ENCODE data around the gene KCNQ1OT1.

The KCNQ1OT1 gene

DNA sequence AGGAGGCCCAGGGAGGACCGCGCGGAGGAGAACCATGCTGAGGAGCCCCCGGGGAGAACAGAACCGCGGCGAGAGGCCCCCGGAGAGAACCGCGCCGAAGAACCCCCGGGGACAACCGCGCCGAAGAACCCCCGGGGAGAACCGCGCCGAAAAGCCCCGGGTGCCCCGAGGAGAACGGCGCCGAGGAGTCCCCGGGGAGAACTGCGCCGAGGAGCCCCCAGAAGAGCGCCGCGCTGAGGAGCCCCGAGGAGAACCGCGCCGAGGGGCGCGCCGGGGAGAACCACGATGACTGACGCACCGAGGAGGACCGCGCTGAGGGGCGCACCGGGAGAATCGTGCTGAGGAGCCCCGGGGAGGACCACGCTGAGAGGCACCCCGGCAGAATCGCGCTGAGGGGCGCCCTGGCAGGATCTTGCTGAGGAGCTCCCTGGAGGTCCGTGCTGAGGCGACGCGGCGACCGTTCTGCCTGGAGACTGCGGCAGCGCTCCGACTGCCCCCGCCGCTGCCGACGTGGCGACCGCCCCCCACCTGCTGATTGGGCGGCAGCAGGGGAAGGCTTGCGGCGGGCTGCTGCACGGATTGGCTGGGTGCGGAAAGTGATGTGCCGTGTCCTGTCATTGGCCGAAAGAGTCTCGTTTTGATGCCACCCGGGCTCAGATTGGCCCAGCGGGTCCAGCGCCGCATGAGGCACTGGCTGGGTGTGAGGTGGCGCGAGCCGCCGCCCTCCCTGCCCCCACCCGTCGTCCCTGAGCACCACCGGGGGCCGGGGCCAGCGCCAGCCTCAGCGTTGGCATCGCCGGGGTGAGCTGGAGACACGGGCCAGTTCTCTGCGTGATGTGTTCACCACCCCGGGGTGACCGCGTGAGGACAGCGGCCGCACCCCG lies at the start of gene KCNQ1OT1:
TSS of gene KCNQ1OT1 (minus strand) at position 464 of the 884 bp plus-strand sequence.
- peaks cover 2% of the 10 kb centered on the region for H3K27me3 Mint-ChIP-seq
- peaks cover 13% of the 10 kb centered on the region for H3K4me1 Mint-ChIP-seq (ENCODE audit: low read depth)
- H3K36me3 Mint-ChIP-seq (ENCODE audit: low read depth) = peaks cover 64% of the 10 kb centered on the region
- H3K4me3 Mint-ChIP-seq = peak within 1 kb of the TSS; percentile 83
- intact Hi-C loops (cut with micrococcal nuclease) = loop anchor here (10.0 kb wide), 1 partner anchor 185 kb away; the partner anchor contains the start of gene CDKN1C
- H3K27ac Mint-ChIP-seq = peak within 1 kb of the TSS; percentile 84
- H3K9me3 Mint-ChIP-seq = no peaks in the 10 kb centered on the region

- no peaks in the 10 kb centered on the region for H3K4me1 Mint-ChIP-seq (ENCODE audit: low read depth)
- H3K4me3 Mint-ChIP-seq = no peak overlapping the region
- H3K36me3 Mint-ChIP-seq (ENCODE audit: low read depth) = peaks cover 17% of the 10 kb centered on the region
- H3K9me3 Mint-ChIP-seq = peaks cover 5% of the 10 kb centered on the region
- H3K27ac Mint-ChIP-seq = no peak overlapping the region
- intact Hi-C loops (cut with micrococcal nuclease) = no loop called here
- no peaks in the 10 kb centered on the region for H3K27me3 Mint-ChIP-seq
Measured at GRCh38 chr11:2748814-2749554, 49.2 kb upstream of the KCNQ1OT1 start.

- H3K4me1 Mint-ChIP-seq (ENCODE audit: low read depth) = no peaks in the 10 kb centered on the region
- H3K27me3 Mint-ChIP-seq = no peaks in the 10 kb centered on the region
- no peak overlapping the region for H3K27ac Mint-ChIP-seq
- no peaks in the 10 kb centered on the region for H3K9me3 Mint-ChIP-seq
- H3K4me3 Mint-ChIP-seq = no peak overlapping the region
- intact Hi-C loops (cut with micrococcal nuclease) = no loop called here
- peaks cover 20% of the 10 kb centered on the region for H3K36me3 Mint-ChIP-seq (ENCODE audit: low read depth)
Measured at GRCh38 chr11:2748061-2748813, 48.4 kb upstream of the KCNQ1OT1 start.

DNA sequence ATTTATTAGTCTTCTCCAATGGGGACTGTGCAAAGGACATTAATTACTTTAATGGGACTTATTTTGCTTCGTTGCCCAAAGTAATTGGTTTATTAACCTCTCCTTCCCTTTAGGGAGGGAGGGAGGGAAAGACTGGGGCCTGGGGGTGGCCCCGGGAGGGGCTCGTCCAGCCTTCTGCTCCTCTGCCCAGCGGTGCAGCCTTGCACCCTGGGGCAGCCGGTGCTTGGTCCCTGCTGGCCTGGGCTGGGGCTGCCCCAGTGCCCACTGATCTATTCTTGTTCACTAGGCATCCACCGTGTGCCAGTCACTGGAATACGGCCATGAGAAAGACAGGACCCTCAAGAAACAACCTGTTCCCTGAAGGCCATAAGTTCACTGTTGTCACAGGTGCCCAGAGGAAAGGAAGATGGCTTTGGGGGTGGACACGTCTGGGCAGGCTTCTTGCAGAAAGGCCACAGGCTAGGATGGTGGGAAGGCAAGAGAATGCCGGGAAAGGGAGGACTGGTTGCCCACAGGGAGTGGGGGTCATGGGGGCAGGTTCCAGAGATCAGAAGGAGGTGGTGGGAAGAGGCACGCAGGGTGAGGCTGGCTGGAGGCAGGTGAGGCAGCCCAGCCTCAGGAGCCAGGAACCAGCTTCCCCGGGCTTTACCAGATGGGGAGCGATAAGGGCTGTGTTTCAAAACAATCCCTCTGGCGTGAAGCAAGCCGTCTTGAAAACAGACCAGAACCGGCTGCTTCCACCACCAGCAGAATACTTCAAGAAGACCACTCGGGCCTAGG lies 47.6 kb upstream of the KCNQ1OT1 start:
- Mint-ChIP-seq H3K27me3 (no peaks in the 10 kb centered on the region), H3K9me3 (no peaks in the 10 kb centered on the region), H3K27ac (no peak overlapping the region), H3K4me1 (ENCODE audit: low read depth) (no peaks in the 10 kb centered on the region), H3K36me3 (ENCODE audit: low read depth) (peaks cover 20% of the 10 kb centered on the region), H3K4me3 (no peak overlapping the region)
- intact Hi-C loops (cut with micrococcal nuclease) = no loop called here

- Mint-ChIP-seq H3K9me3 (no peaks in the 10 kb centered on the region), H3K4me3 (no peak overlapping the region), H3K27me3 (no peaks in the 10 kb centered on the region), H3K36me3 (ENCODE audit: low read depth) (peaks cover 20% of the 10 kb centered on the region), H3K27ac (no peak overlapping the region), H3K4me1 (ENCODE audit: low read depth) (peaks cover 3% of the 10 kb centered on the region)
- intact Hi-C loops (cut with micrococcal nuclease) = no loop called here
Measured at GRCh38 chr11:2746401-2747247, 46.8 kb upstream of the KCNQ1OT1 start.

GRCh38 chr11:2745511-2745910 lies 45.7 kb upstream of the KCNQ1OT1 start:
- Mint-ChIP-seq H3K27ac (no peak overlapping the region), H3K27me3 (no peaks in the 10 kb centered on the region), H3K9me3 (no peaks in the 10 kb centered on the region), H3K36me3 (ENCODE audit: low read depth) (peaks cover 26% of the 10 kb centered on the region), H3K4me1 (ENCODE audit: low read depth) (peaks cover 14% of the 10 kb centered on the region), H3K4me3 (no peak overlapping the region)
- intact Hi-C loops (cut with micrococcal nuclease) = no loop called here

DNA sequence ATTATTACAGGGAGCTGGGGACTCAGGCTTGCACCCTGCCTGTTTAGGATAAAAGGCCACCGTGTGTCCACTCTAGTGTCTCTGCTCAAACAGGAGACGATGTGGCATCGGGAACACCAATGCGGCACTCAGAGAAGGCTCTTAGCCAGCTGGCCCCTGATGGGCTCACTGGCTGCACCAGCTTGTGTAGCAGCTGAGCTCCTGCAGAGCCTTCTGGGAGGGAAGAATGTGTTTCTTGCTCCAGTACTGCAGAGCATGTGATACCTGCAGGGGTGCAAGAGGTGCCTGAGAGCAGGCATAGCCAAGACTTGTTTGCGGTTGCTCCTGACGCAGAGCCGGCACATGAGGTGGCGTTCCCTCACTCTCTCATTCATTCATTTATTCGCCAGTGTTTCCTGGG lies 44.4 kb upstream of the KCNQ1OT1 start:
- Mint-ChIP-seq H3K36me3 (ENCODE audit: low read depth) (peaks cover 25% of the 10 kb centered on the region), H3K4me3 (no peak overlapping the region), H3K27ac (no peak overlapping the region), H3K9me3 (no peaks in the 10 kb centered on the region), H3K27me3 (no peaks in the 10 kb centered on the region), H3K4me1 (ENCODE audit: low read depth) (peaks cover 15% of the 10 kb centered on the region)
- intact Hi-C loops (cut with micrococcal nuclease) = no loop called here

DNA sequence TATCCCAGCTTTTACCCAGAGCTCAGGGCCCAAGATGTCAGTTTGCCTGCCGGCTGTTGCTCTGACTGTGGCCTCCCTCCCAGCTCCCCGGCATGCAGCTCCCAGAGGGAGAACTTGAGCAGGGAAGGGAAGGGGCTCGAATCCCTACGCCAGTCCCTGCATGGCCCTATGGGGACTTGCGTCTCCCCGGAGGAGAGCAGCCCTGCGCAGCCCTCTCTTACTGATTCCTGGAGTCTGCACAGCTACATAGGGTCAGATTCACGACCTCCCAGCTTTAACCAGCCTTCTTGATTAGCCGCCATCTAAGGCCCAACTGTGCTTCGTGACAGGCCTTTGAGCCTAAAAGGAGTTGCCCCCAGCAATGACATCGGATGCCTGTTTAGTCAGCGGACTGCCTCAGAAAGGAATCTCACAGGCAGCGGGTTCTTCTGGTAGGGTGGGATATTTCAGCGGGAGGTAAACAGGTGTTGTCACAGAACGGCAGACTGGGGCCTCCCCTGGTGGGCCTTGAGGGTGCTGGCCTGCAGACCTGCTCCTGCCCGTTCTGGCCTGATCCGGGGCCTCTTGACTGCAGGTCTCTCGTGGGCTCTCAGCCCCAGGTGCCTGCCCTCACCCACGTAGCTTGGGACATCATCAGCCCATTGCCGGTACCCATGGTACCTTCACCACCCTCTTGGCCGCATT lies 43.8 kb upstream of the KCNQ1OT1 start:
- Mint-ChIP-seq H3K27me3 (no peaks in the 10 kb centered on the region), H3K4me1 (ENCODE audit: low read depth) (peaks cover 15% of the 10 kb centered on the region), H3K27ac (no peak overlapping the region), H3K9me3 (no peaks in the 10 kb centered on the region), H3K36me3 (ENCODE audit: low read depth) (peaks cover 22% of the 10 kb centered on the region), H3K4me3 (no peak overlapping the region)
- intact Hi-C loops (cut with micrococcal nuclease) = no loop called here

DNA sequence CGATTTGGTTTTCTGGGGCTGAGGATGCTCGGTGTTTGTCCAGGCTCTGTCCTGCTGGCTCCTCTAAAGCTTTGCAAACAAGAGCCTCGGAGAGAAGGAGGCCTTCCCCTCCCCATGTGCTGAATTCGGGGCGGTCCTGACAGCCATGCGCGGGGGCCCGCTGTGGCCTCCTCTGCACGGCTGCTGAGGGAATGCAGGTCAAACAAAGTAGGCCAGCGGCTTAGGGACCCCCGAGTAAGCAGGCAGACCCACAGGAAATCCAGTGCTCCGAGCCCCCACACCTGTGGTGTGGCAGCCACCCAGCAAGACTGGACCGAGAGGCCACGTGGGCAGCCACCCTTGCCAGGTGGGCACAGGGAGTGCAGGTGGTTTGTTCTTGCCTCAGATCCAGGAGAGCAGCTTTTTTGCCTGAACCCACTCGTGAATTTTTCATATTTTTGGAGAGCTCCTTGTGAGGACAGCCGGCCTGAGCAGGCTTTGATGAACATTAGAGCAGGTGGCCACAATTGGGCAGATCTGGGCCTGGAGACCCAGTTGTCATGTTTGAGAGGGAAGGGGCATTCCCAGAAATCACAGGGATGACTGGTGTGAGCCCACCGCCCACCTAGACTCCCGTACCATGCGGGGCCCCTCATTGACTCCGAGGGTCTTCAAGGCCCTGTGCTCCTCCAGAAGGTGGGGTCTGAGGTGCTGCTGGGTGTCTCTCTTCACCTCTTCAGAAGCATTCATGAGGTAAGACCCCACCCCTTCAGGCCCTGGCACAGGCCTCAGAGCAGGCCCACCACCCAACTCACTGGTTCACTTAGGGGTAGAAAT lies 43.0 kb upstream of the KCNQ1OT1 start:
- Mint-ChIP-seq H3K27me3 (no peaks in the 10 kb centered on the region), H3K4me1 (ENCODE audit: low read depth) (peaks cover 20% of the 10 kb centered on the region), H3K4me3 (no peak overlapping the region), H3K9me3 (no peaks in the 10 kb centered on the region), H3K27ac (no peak overlapping the region), H3K36me3 (ENCODE audit: low read depth) (peaks cover 21% of the 10 kb centered on the region)
- intact Hi-C loops (cut with micrococcal nuclease) = no loop called here

DNA sequence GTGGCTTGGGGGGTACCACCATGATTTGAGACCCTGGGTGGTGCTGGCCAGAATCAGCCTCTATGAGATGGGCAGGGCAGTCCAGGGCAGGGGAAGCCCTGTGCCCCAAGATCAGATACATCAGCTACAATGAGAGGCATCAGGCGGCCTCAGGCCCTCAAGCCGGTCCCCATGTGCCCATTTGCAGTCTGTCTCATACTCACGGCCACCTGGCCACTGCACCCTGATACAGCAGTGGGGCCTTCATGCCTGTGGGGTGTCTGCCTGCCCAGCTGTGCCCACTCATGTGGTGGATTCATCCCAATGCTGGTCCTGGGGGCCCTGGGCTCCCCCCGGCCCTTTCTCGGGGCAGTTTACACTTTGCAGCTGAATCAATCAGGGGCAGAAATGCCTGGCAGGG lies 42.4 kb upstream of the KCNQ1OT1 start:
- Mint-ChIP-seq H3K27ac (no peak overlapping the region), H3K4me3 (no peak overlapping the region), H3K36me3 (ENCODE audit: low read depth) (peaks cover 15% of the 10 kb centered on the region), H3K9me3 (no peaks in the 10 kb centered on the region), H3K27me3 (no peaks in the 10 kb centered on the region), H3K4me1 (ENCODE audit: low read depth) (peaks cover 26% of the 10 kb centered on the region)
- intact Hi-C loops (cut with micrococcal nuclease) = no loop called here

GRCh38 chr11:2741377-2742131 lies 41.8 kb upstream of the KCNQ1OT1 start:
- Mint-ChIP-seq H3K4me1 (ENCODE audit: low read depth) (peaks cover 33% of the 10 kb centered on the region), H3K4me3 (no peak overlapping the region), H3K36me3 (ENCODE audit: low read depth) (peaks cover 21% of the 10 kb centered on the region), H3K9me3 (no peaks in the 10 kb centered on the region), H3K27ac (no peak overlapping the region), H3K27me3 (no peaks in the 10 kb centered on the region)
- intact Hi-C loops (cut with micrococcal nuclease) = no loop called here

Data from dendritic cell treated with granulocyte-macrophage colony-stimulating factor and Interleukin-4, amounts not matched to agents 40 ng/mL and 50 ng/mL, for 4 days (primary cell).